Fibroblast of lung (primary cell): ENCODE measurements around the gene SON. TPM values are rescaled to one million over a fixed set of nuclear protein-coding genes. Genes with fewer than 3 reads are reported as not detected.
"Not testable (repeated sequence)": the region's sequence is repeated elsewhere in the genome, so short reads cannot be mapped to it uniquely, and the experiment has no call there.

Source experiments
- DNase-seq, 2 donors: peaks; one replicate each; pipeline versions ENCODE4 v3.0.0 to v3.0.0-alpha.2; 2010; ENCODE audit warnings: low read depth in 2 of 2
- H2AFZ ChIP-seq: 2 replicates; pipeline ENCODE4 v1.5.1; 2012; ENCODE audit warnings: low read length, control low read depth, inconsistent platforms
- H3K27ac ChIP-seq: 2 replicates; pipeline ENCODE4 v1.5.1; 2011; ENCODE audit warnings: low read length, control low read depth; ENCODE audit not compliant: insufficient read depth
- H3K27me3 ChIP-seq: 2 replicates; pipeline ENCODE4 v1.5.1; 2011; ENCODE audit warnings: mild to moderate bottlenecking, low read length; ENCODE audit not compliant: control insufficient read depth, insufficient read depth
- H3K36me3 ChIP-seq: 2 replicates; pipeline ENCODE4 v1.5.1; 2011; ENCODE audit warnings: low read length; ENCODE audit not compliant: control insufficient read depth, insufficient read depth
- H3K4me1 ChIP-seq: 2 replicates; pipeline ENCODE4 v1.5.1; 2011; ENCODE audit warnings: low read length; ENCODE audit not compliant: control insufficient read depth, insufficient read depth; ENCODE audit errors: extremely low read depth
- H3K4me2 ChIP-seq: 2 replicates; pipeline ENCODE4 v1.5.1; 2011; ENCODE audit warnings: low read length, control low read depth; ENCODE audit not compliant: insufficient read depth; ENCODE audit errors: extremely low read depth
- H3K4me3 ChIP-seq, 4 experiments: fragments of 200-600 bp in 1 of 4; sonication (generic) in 1 of 4; replicated peaks in 1 of 4; 2 replicates each; pipeline ENCODE4 v1.5.1; 2011 to 2016; ENCODE audit warnings: low read length in 4 of 4, low read depth in 3 of 4, mild to moderate bottlenecking in 3 of 4, control low read depth in 2 of 4, inconsistent platforms in 1 of 4, mixed read lengths in 1 of 4; ENCODE audit not compliant: insufficient read depth in 1 of 4; ENCODE audit errors: control extremely low read depth in 1 of 4
- H3K79me2 ChIP-seq: 2 replicates; pipeline ENCODE4 v1.5.1; 2012; ENCODE audit warnings: mild to moderate bottlenecking, low read length, inconsistent platforms; ENCODE audit not compliant: control insufficient read depth, insufficient read depth
- H3K9ac ChIP-seq: 2 replicates; pipeline ENCODE4 v1.5.1; 2011; ENCODE audit warnings: mild to moderate bottlenecking, low read length, control low read depth; ENCODE audit not compliant: insufficient read depth
- H3K9me3 ChIP-seq: 2 replicates; pipeline ENCODE4 v1.5.1; 2012; ENCODE audit warnings: low read depth, low read length; ENCODE audit not compliant: control insufficient read depth, insufficient read depth
- H4K20me1 ChIP-seq: 2 replicates; pipeline ENCODE4 v1.5.1; 2011; ENCODE audit warnings: low read length; ENCODE audit not compliant: control insufficient read depth, insufficient read depth; ENCODE audit errors: extremely low read depth
- EZH2 ChIP-seq: IDR thresholded peaks from 2 replicates; pipeline ENCODE4 v1.5.1; 2012; ENCODE audit warnings: low read length, control low read depth, mild to moderate bottlenecking; ENCODE audit errors: missing control alignments
- polyA plus RNA-seq, 2 donors: library from polyadenylated mRNA; depleted of rRNA in 1 of 2; stranded (reverse) in 1 of 2; unstranded in 1 of 2; fragments of >200 nt; gene quantifications; 2 replicates each; pipeline ENCODE4 v1.2.1, GENCODE V29; 2011 to 2012; ENCODE audit warnings: missing spikeins in 1 of 2
- total RNA-seq: library from RNA; depleted of rRNA; stranded (reverse); fragments of >200 nt; gene quantifications from 2 replicates; pipeline ENCODE4 v1.2.1, GENCODE V29; 2014
- TF ChIP-seq, protein P1 (sequence below), 2 donors: IDR thresholded peaks in 1 of 2; conservative IDR thresholded peaks in 1 of 2; 1 replicate in 1 of 2; 2 replicates in 1 of 2; pipeline ENCODE4 v1.5.1; 2011 to 2012; ENCODE audit warnings: low read length in 2 of 2, control low read depth in 1 of 2, inconsistent platforms in 1 of 2, low read depth in 1 of 2, mild to moderate bottlenecking in 1 of 2

The SON gene
- total and polyA plus RNA-seq, 2 donors (not counting 1 experiment from before 2014, with no cell fraction given): 85.0 to 131 TPM

DNA sequence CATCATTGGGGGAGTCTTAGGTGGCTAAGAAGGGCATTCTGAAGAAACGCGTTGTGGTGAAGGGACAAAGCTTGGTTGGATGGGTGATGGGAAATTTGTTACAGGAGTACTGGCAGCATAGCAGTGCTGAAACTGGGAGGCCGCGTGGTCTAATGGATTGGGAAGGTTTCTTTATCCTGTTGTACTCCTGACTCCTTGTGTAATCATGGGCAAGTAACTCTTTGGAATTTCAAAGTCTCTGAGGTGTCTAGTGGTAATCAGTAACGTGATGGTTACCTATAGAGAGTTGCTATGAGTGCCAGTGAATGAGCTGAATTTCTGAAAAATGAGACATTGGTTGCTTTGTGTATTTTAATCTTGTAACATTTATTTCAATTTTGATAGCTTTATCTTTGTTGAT, 27.2 kb downstream of the SON start:
- no peak overlapping the region for H2AFZ ChIP-seq
- DNase-seq: no peak
- TF ChIP-seq, protein P1, sequence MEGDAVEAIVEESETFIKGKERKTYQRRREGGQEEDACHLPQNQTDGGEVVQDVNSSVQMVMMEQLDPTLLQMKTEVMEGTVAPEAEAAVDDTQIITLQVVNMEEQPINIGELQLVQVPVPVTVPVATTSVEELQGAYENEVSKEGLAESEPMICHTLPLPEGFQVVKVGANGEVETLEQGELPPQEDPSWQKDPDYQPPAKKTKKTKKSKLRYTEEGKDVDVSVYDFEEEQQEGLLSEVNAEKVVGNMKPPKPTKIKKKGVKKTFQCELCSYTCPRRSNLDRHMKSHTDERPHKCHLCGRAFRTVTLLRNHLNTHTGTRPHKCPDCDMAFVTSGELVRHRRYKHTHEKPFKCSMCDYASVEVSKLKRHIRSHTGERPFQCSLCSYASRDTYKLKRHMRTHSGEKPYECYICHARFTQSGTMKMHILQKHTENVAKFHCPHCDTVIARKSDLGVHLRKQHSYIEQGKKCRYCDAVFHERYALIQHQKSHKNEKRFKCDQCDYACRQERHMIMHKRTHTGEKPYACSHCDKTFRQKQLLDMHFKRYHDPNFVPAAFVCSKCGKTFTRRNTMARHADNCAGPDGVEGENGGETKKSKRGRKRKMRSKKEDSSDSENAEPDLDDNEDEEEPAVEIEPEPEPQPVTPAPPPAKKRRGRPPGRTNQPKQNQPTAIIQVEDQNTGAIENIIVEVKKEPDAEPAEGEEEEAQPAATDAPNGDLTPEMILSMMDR (conservative IDR thresholded peaks at IDR 0.05 in 1 of 2, IDR thresholded peaks at IDR 0.05 in 1 of 2; ENCODE audit: low read depth in 1 of 2, low read length in 2 of 2): no peak
- TF ChIP-seq EZH2: no peak
- H4K20me1 ChIP-seq: no peaks in the 10 kb centered on the region
- no peaks in the 10 kb centered on the region for H3K27me3 ChIP-seq
- peaks cover 14% of the 10 kb centered on the region for H3K79me2 ChIP-seq
- H3K9ac ChIP-seq: no peak overlapping the region
- H3K27ac ChIP-seq: no peak overlapping the region
- H3K36me3 ChIP-seq: peaks cover 11% of the 10 kb centered on the region
- H3K4me1 ChIP-seq: no peaks in the 10 kb centered on the region
- no peak overlapping the region for H3K4me2 ChIP-seq
- H3K9me3 ChIP-seq: no peaks in the 10 kb centered on the region
- no peak overlapping the region for H3K4me3 ChIP-seq

DNA sequence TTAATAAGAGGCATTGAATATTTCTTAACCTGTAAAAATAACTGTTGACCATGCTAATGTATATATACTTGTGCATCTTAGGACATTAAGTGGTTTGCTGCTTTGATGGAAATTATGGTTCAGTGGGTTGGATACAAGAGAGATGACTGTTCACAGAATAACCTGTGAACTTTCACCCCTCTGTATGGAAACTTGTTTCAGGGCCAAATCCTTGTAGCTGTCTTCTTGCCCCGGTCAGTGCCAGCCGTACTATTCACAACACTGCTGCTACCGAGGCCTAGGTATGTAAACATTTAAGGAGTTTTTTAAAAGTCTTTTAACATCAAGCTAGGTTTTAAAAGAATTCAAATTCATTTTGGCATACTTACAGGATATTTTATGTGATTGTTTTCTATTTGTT, 29.5 kb downstream of the SON start:
- Histone ChIP-seq H2AFZ (no peak overlapping the region), H3K79me2 (peaks cover 11% of the 10 kb centered on the region), H3K9me3 (no peaks in the 10 kb centered on the region), H3K4me1 (no peaks in the 10 kb centered on the region), H4K20me1 (no peaks in the 10 kb centered on the region), H3K4me3 (no peak overlapping the region), H3K27ac (no peak overlapping the region), H3K36me3 (peaks cover 11% of the 10 kb centered on the region), H3K4me2 (no peak overlapping the region), H3K9ac (no peak overlapping the region), H3K27me3 (no peaks in the 10 kb centered on the region)
- TF ChIP-seq EZH2: no peak
- TF ChIP-seq, protein P1 (conservative IDR thresholded peaks at IDR 0.05 in 1 of 2, IDR thresholded peaks at IDR 0.05 in 1 of 2; ENCODE audit: low read depth in 1 of 2, low read length in 2 of 2): no peak
- no peak for DNase-seq

DNA sequence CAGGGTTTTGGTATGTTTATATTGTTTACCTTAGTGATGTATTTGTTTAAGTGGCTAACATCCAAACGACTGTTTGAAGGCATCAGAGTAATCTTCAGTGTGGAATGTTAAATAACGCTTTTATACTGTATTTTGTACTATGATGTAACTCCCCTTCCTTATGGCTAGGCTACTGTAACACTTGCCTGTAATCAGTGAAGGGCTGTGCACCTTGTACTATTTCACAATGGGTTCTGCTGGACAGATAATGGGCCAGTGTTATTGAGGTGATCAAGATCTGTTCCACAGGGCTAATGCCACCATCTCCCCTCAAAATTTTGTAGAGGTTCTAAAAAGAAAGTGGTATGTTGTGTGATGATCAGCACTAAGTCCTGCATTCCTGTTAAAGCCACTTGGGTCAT, 33.9 kb downstream of the SON start:
- not testable (repeated sequence) for H3K9me3 ChIP-seq, H3K27me3 ChIP-seq, H3K4me1 ChIP-seq, H3K4me2 ChIP-seq, DNase-seq, H3K4me3 ChIP-seq, H3K9ac ChIP-seq, H3K79me2 ChIP-seq, H3K27ac ChIP-seq, H2AFZ ChIP-seq, H4K20me1 ChIP-seq, H3K36me3 ChIP-seq
